B cell (primary cell): Measurements from ENCODE around the gene RFC3. TPM values are rescaled to one million over a fixed set of nuclear protein-coding genes. Genes with fewer than 3 reads are reported as not detected.

Source experiments
- ATAC-seq: fragments of 200-7000 bp; cut with Tn5 transposase; one replicate; pipeline ENCODE4 v1.10.0; 2021; ENCODE audit warnings: low read depth, mild to moderate bottlenecking, moderate number of reproducible peaks, moderate library complexity
- CTCF ChIA-PET: fragments of 350-600 bp; sonication (Branson Sonifier 250); formaldehyde crosslinking; loops from one replicate; lab custom pipeline; 2021; ENCODE audit warnings: antibody characterized with exemption, inconsistent platforms; lab: Charles Lee
- POLR2A ChIA-PET: fragments of 350-600 bp; sonication (Branson Sonifier 250); formaldehyde crosslinking; loops from one replicate; lab custom pipeline; 2021; ENCODE audit warnings: antibody characterized with exemption; lab: Charles Lee
- DNase-seq: peaks from one replicate; pipeline ENCODE4 v3.0.0; 2013
- H2AFZ ChIP-seq: 2 replicates; pipeline ENCODE4 v1.6.1; 2012; ENCODE audit warnings: mild to moderate bottlenecking, low read depth, low read length; ENCODE audit not compliant: insufficient read depth, poor library complexity, severe bottlenecking
- H3K27ac ChIP-seq, 2 donors: 1 replicate in 1 of 2; 2 replicates in 1 of 2; pipeline ENCODE4 v1.5.1; 2012 to 2013; ENCODE audit warnings: low read length in 2 of 2, mild to moderate bottlenecking in 2 of 2, moderate library complexity in 1 of 2
- H3K27me3 ChIP-seq, 4 experiments: fragments of 200-600 bp in 1 of 4; sonication (generic) in 1 of 4; replicated peaks in 1 of 4; 1 replicate in 2 of 4; 2 replicates in 2 of 4; pipeline versions ENCODE4 v1.6.1 to v1.7.0; 2013 to 2016; ENCODE audit warnings: low read length in 3 of 4, mild to moderate bottlenecking in 2 of 4, mixed read lengths in 1 of 4, moderate library complexity in 1 of 4; ENCODE audit not compliant: insufficient read depth in 4 of 4, control insufficient read depth in 3 of 4; ENCODE audit errors: control extremely low read depth in 1 of 4
- H3K36me3 ChIP-seq, 2 experiments: replicated peaks in 1 of 2; 1 replicate in 1 of 2; 2 replicates in 1 of 2; pipeline versions ENCODE4 v1.6.1 to v1.7.1; 2013; ENCODE audit warnings: low read length in 1 of 2; ENCODE audit not compliant: insufficient read depth in 2 of 2, control insufficient read depth in 1 of 2; ENCODE audit errors: control extremely low read depth in 1 of 2, extremely low read depth in 1 of 2
- H3K4me1 ChIP-seq, 2 donors: fragments of 200-600 bp in 1 of 2; sonication (generic) in 1 of 2; 1 replicate in 1 of 2; 2 replicates in 1 of 2; pipeline versions ENCODE4 v1.5.1 to v1.6.1; 2013 to 2017; ENCODE audit warnings: low read length in 2 of 2; ENCODE audit not compliant: control insufficient read depth in 2 of 2, insufficient read depth in 2 of 2
- H3K4me2 ChIP-seq: replicated peaks from 2 replicates; pipeline ENCODE3; 2012; ENCODE audit warnings: mild to moderate bottlenecking, low read depth, low read length; ENCODE audit not compliant: poor library complexity, severe bottlenecking
- H3K4me3 ChIP-seq, 5 experiments: fragments of 200-600 bp in 1 of 5; sonication (generic) in 1 of 5; 1 replicate in 3 of 5; 2 replicates in 2 of 5; pipeline versions ENCODE4 v1.5.1 to v1.7.0; 2011 to 2016; ENCODE audit warnings: low read length in 4 of 5, mild to moderate bottlenecking in 4 of 5, low read depth in 2 of 5, control low read depth in 1 of 5, moderate library complexity in 1 of 5; ENCODE audit not compliant: insufficient read depth in 1 of 5; ENCODE audit errors: control extremely low read depth in 1 of 5, extremely low read depth in 1 of 5
- H3K79me2 ChIP-seq: fragments of 200-600 bp; sonication (generic); one replicate; pipeline ENCODE4 v1.6.0; 2016; ENCODE audit warnings: low read length; ENCODE audit not compliant: control insufficient read depth, insufficient read depth
- H3K9ac ChIP-seq: fragments of 200-600 bp; sonication (generic); 2 replicates; pipeline ENCODE4 v1.6.1; 2017; ENCODE audit warnings: mild to moderate bottlenecking, low read length, moderate library complexity
- H3K9me3 ChIP-seq, 3 donors: one replicate each; pipeline versions ENCODE4 v1.6.1 to v1.7.1; 2013; ENCODE audit warnings: low read length in 2 of 3; ENCODE audit not compliant: control insufficient read depth in 2 of 3, insufficient read depth in 1 of 3; ENCODE audit errors: control extremely low read depth in 1 of 3
- H4K20me1 ChIP-seq: 2 replicates; pipeline ENCODE4 v1.6.0; 2012; ENCODE audit warnings: mild to moderate bottlenecking, low read length; ENCODE audit not compliant: insufficient read depth, control insufficient read depth, poor library complexity, severe bottlenecking
- H3K27ac Mint-ChIP-seq: one replicate; pipeline ENCODE4 v1.8.0; 2021; ENCODE audit warnings: mixed read lengths
- H3K27me3 Mint-ChIP-seq: one replicate; pipeline ENCODE4 v1.8.0; 2021; ENCODE audit warnings: mixed read lengths
- H3K4me1 Mint-ChIP-seq: one replicate; pipeline ENCODE4 v1.8.0; 2021; ENCODE audit warnings: mixed read lengths
- H3K4me3 Mint-ChIP-seq: one replicate; pipeline ENCODE4 v1.8.0; 2021; ENCODE audit warnings: mixed read lengths
- H3K9me3 Mint-ChIP-seq: one replicate; pipeline ENCODE4 v1.8.0; 2022; ENCODE audit warnings: mixed read lengths; ENCODE audit not compliant: insufficient read depth
- CTCF ChIP-seq: fragments of 200-600 bp; IDR thresholded peaks from one replicate; pipeline ENCODE4 v1.8.0; 2022; ENCODE audit warnings: antibody characterized with exemption, mild to moderate bottlenecking
- EZH2 ChIP-seq: IDR thresholded peaks from 2 replicates; pipeline ENCODE4 v1.6.1; 2012; ENCODE audit warnings: borderline replicate concordance, low read depth, mild to moderate bottlenecking, moderate library complexity, low read length; ENCODE audit not compliant: insufficient read depth, poor library complexity, severe bottlenecking
- WGBS: methylation state at CpG from one replicate; pipeline ENCODE4 v1.1.5; 2013; ENCODE audit warnings: missing lambda C conversion rate; ENCODE audit not compliant: insufficient coverage; 5-methylcytosine and 5-hydroxymethylcytosine counted together
- intact Hi-C: fragments of 100-400 bp; cut with micrococcal nuclease; formaldehyde crosslinking; loops from one replicate; pipeline ENCODE4 v1.10.0; 2022
- polyA plus RNA-seq: library from polyadenylated mRNA; depleted of rRNA; stranded (reverse); fragments of >200 nt; gene quantifications from 2 replicates; pipeline ENCODE4 v1.2.3, GENCODE V29; 2012
- total RNA-seq, 2 donors: library from RNA; stranded (reverse); fragments of 120-200 nt in 1 of 2; gene quantifications; 1 replicate in 1 of 2; 2 replicates in 1 of 2; pipeline versions ENCODE4 v1.2.3 to v1.2.4, GENCODE V29; 2013 to 2022

The RFC3 gene
- total and polyA plus RNA-seq, 2 donors (not counting 1 experiment from before 2014, with no cell fraction given) = 3.2 to 9.4 TPM

DNA sequence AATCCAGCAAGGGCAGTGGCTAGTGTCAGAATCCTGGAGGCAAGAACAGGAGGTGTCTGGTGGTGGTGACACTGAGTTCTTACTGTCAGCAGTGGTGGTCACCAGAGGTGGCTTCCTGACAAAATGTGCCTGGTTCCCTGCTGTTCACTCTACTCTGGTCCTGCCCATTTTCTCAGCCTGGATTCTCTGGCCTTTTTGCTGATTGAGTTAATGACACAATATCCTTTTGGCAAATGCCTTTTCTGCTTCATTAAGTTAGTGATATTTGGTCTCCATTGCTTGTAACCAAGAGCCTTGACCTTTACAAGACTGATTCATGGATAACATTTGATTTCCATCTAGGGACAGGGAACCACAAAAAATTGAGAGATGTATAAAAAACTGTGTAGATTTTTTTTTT is 51.1 kb downstream of the RFC3 start:
- no peak for TF ChIP-seq CTCF
- no peak for TF ChIP-seq EZH2
- peaks cover 8 to 9% of the 10 kb centered on the region in 2 donors for H3K4me1 ChIP-seq
- ATAC-seq = no peak
- H3K36me3 ChIP-seq = no peaks in the 10 kb centered on the region
- Mint-ChIP-seq H3K4me3 (no peak overlapping the region), H3K27ac (no peak overlapping the region), H3K9me3 (no peaks in the 10 kb centered on the region), H3K4me1 (peaks cover 14% of the 10 kb centered on the region), H3K27me3 (no peaks in the 10 kb centered on the region)
- intact Hi-C loops = no loop called here
- no peak overlapping the region for H3K9ac ChIP-seq
- DNase-seq = no peak
- no peak overlapping the region for H2AFZ ChIP-seq
- no peaks in the 10 kb centered on the region for H3K27me3 ChIP-seq
- POLR2A ChIA-PET = no interaction called here
- no peaks in the 10 kb centered on the region for H4K20me1 ChIP-seq
- no peak overlapping the region for H3K4me2 ChIP-seq
- no peaks in the 10 kb centered on the region for H3K79me2 ChIP-seq
- CTCF ChIA-PET = no interaction called here
- no peak overlapping the region for H3K27ac ChIP-seq
- H3K4me3 ChIP-seq = no peak overlapping the region
- H3K9me3 ChIP-seq = peaks cover 0 to 9% (median 0%) of the 10 kb centered on the region in 3 donors

GRCh38 chr13:33870046-33870668 is 52.2 kb downstream of the RFC3 start:
- Histone ChIP-seq H4K20me1 (no peaks in the 10 kb centered on the region), H3K4me3 (no peak overlapping the region), H2AFZ (no peak overlapping the region), H3K9ac (no peak overlapping the region), H3K27ac (no peak overlapping the region), H3K27me3 (no peaks in the 10 kb centered on the region), H3K4me2 (no peak overlapping the region), H3K4me1 (peaks cover 8 to 9% of the 10 kb centered on the region in 2 donors), H3K79me2 (no peaks in the 10 kb centered on the region), H3K36me3 (no peaks in the 10 kb centered on the region), H3K9me3 (peaks cover 0 to 9% (median 0%) of the 10 kb centered on the region in 3 donors)
- no peak for ATAC-seq
- ChIA-PET CTCF (no interaction called here), POLR2A (no interaction called here)
- no CpG with 5 or more reads among the region's 2 CpGs for WGBS
- no peak for DNase-seq
- TF ChIP-seq EZH2 (no peak), CTCF (no peak)
- no peaks in the 10 kb centered on the region for H3K27me3 Mint-ChIP-seq
- H3K4me1 Mint-ChIP-seq = peaks cover 11% of the 10 kb centered on the region
- H3K9me3 Mint-ChIP-seq = no peaks in the 10 kb centered on the region
- intact Hi-C loops = no loop called here
- no peak overlapping the region for H3K4me3 Mint-ChIP-seq
- no peak overlapping the region for H3K27ac Mint-ChIP-seq
